Panc1 (cell line): ENCODE measurements around the gene TFEB.

Source experiments
- TF ChIP-seq, protein P1 (sequence below), 2 experiments: IDR thresholded peaks; 2 replicates each; pipeline ENCODE4 v1.6.1; 2011 to 2012; ENCODE audit warnings: low read depth in 2 of 2, control low read depth in 1 of 2, low read length in 1 of 2, mild to moderate bottlenecking in 1 of 2, moderate library complexity in 1 of 2; ENCODE audit not compliant: insufficient read depth in 1 of 2
- TF ChIP-seq, protein P2 (sequence below): fragments of 450-650 bp; IDR thresholded peaks from 2 replicates; pipeline ENCODE4 v1.5.1; 2017; ENCODE audit warnings: mild to moderate bottlenecking

- TF ChIP-seq, protein P1, sequence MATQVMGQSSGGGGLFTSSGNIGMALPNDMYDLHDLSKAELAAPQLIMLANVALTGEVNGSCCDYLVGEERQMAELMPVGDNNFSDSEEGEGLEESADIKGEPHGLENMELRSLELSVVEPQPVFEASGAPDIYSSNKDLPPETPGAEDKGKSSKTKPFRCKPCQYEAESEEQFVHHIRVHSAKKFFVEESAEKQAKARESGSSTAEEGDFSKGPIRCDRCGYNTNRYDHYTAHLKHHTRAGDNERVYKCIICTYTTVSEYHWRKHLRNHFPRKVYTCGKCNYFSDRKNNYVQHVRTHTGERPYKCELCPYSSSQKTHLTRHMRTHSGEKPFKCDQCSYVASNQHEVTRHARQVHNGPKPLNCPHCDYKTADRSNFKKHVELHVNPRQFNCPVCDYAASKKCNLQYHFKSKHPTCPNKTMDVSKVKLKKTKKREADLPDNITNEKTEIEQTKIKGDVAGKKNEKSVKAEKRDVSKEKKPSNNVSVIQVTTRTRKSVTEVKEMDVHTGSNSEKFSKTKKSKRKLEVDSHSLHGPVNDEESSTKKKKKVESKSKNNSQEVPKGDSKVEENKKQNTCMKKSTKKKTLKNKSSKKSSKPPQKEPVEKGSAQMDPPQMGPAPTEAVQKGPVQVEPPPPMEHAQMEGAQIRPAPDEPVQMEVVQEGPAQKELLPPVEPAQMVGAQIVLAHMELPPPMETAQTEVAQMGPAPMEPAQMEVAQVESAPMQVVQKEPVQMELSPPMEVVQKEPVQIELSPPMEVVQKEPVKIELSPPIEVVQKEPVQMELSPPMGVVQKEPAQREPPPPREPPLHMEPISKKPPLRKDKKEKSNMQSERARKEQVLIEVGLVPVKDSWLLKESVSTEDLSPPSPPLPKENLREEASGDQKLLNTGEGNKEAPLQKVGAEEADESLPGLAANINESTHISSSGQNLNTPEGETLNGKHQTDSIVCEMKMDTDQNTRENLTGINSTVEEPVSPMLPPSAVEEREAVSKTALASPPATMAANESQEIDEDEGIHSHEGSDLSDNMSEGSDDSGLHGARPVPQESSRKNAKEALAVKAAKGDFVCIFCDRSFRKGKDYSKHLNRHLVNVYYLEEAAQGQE (IDR thresholded peaks at IDR 0.05; ENCODE audit: insufficient read depth in 1 of 2, low read depth in 2 of 2, low read length in 1 of 2) = no peak
- TF ChIP-seq, protein P2, sequence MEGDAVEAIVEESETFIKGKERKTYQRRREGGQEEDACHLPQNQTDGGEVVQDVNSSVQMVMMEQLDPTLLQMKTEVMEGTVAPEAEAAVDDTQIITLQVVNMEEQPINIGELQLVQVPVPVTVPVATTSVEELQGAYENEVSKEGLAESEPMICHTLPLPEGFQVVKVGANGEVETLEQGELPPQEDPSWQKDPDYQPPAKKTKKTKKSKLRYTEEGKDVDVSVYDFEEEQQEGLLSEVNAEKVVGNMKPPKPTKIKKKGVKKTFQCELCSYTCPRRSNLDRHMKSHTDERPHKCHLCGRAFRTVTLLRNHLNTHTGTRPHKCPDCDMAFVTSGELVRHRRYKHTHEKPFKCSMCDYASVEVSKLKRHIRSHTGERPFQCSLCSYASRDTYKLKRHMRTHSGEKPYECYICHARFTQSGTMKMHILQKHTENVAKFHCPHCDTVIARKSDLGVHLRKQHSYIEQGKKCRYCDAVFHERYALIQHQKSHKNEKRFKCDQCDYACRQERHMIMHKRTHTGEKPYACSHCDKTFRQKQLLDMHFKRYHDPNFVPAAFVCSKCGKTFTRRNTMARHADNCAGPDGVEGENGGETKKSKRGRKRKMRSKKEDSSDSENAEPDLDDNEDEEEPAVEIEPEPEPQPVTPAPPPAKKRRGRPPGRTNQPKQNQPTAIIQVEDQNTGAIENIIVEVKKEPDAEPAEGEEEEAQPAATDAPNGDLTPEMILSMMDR = no peak
Observed at GRCh38 chr6:41692730-41693129, 42.7 kb downstream of the TFEB start.
